ENCODE data around the gene GJB2. TPM values are rescaled to one million over a fixed set of nuclear protein-coding genes. Genes with fewer than 3 reads are reported as not detected.

GJB2 gene
- total and polyA plus RNA-seq, 10 of the 15 experiments (the other 5 are each of a cell fraction or from before 2014, with no cell fraction given) = 0.07 to 0.59 (median 0.31) TPM; not detected in 1

- TF ChIP-seq NFYA (IDR thresholded peaks at IDR 0.05; ENCODE audit: borderline replicate concordance, low read depth, low read length) = no peak
- no peak for TF ChIP-seq BMI1 (IDR thresholded peaks at IDR 0.05; ENCODE audit: borderline replicate concordance)
- no peak for TF ChIP-seq TCF3 (IDR thresholded peaks at IDR 0.05; ENCODE audit: borderline replicate concordance, insufficient read depth, low read depth, low read length)
- TF ChIP-seq NBN (IDR thresholded peaks at IDR 0.05) = no peak
- no peak for TF ChIP-seq BCL3 (IDR thresholded peaks at IDR 0.05; ENCODE audit: borderline replicate concordance, insufficient read depth, low read depth, low read length, poor library complexity, severe bottlenecking)
- no peak for TF ChIP-seq MXI1 (IDR thresholded peaks at IDR 0.05; ENCODE audit: low read depth, low read length)
- TF ChIP-seq IKZF1 (conservative IDR thresholded peaks at IDR 0.05) = no peak
- TF ChIP-seq TAF1 (IDR thresholded peaks at IDR 0.05; ENCODE audit: borderline replicate concordance, low read depth, low read length) = no peak
- TF ChIP-seq POU2F2 (IDR thresholded peaks at IDR 0.05; ENCODE audit: borderline replicate concordance, low read depth, low read length) = no peak
- no peak for TF ChIP-seq PKNOX1 (IDR thresholded peaks at IDR 0.05)
- TF ChIP-seq ELK1 (IDR thresholded peaks at IDR 0.05; ENCODE audit: low read depth, low read length) = no peak
Measured at GRCh38 chr13:20142927-20143480, 49.7 kb downstream of the GJB2 start (continued).

Measured in GM12878 (cell line).